DND-41 (cell line): Measurements from ENCODE around the gene FMN1.

Experiments
- ATAC-seq: fragments of 200-7000 bp; cut with Tn5 transposase; 3 replicates; pipeline ENCODE4 v1.9.1; 2021; ENCODE audit warnings: low read depth; ENCODE audit not compliant: insufficient read depth
- DNase-seq: peaks from one replicate; pipeline ENCODE4 v3.0.0-alpha.2; 2020
- H2AFZ ChIP-seq: 2 replicates; pipeline ENCODE4 v1.6.0; 2012; ENCODE audit warnings: low read depth, low read length
- H3K27ac ChIP-seq: 2 replicates; pipeline ENCODE4 v1.5.1; 2012; ENCODE audit warnings: low read length, inconsistent platforms
- H3K27me3 ChIP-seq: fragments of 200-600 bp; sonication (generic); 2 replicates; pipeline ENCODE4 v1.6.0; 2012; ENCODE audit warnings: low read length, mild to moderate bottlenecking, inconsistent platforms; ENCODE audit not compliant: insufficient read depth, poor library complexity
- H3K36me3 ChIP-seq: 2 replicates; pipeline ENCODE4 v1.5.1; 2012; ENCODE audit warnings: low read length, inconsistent platforms; ENCODE audit not compliant: insufficient read depth
- H3K4me1 ChIP-seq: 2 replicates; pipeline ENCODE4 v1.5.1; 2012; ENCODE audit warnings: mild to moderate bottlenecking, low read length; ENCODE audit not compliant: insufficient read depth
- H3K4me2 ChIP-seq: 2 replicates; pipeline ENCODE4 v1.6.0; 2012; ENCODE audit warnings: mild to moderate bottlenecking, moderate library complexity, low read length, inconsistent platforms; ENCODE audit not compliant: insufficient read depth
- H3K4me3 ChIP-seq, 2 experiments: fragments of 200-600 bp in 1 of 2; shearing (Covaris generic) in 1 of 2; 2 replicates each; pipeline ENCODE4 v1.5.1; 2012 to 2016; ENCODE audit warnings: inconsistent platforms in 2 of 2, low read length in 2 of 2, mild to moderate bottlenecking in 2 of 2, low read depth in 1 of 2, moderate library complexity in 1 of 2
- H3K79me2 ChIP-seq: 2 replicates; pipeline ENCODE4 v1.6.0; 2012; ENCODE audit warnings: low read length, inconsistent platforms; ENCODE audit not compliant: insufficient read depth
- H3K9ac ChIP-seq: 2 replicates; pipeline ENCODE4 v1.6.0; 2012; ENCODE audit warnings: low read depth, mild to moderate bottlenecking, inconsistent platforms, low read length, moderate library complexity
- H3K9me3 ChIP-seq: 2 replicates; pipeline ENCODE4 v1.5.1; 2012; ENCODE audit warnings: low read length, moderate library complexity, mild to moderate bottlenecking, inconsistent platforms; ENCODE audit not compliant: insufficient read depth, severe bottlenecking
- H4K20me1 ChIP-seq: 2 replicates; pipeline ENCODE4 v1.6.0; 2012; ENCODE audit warnings: low read length; ENCODE audit not compliant: insufficient read depth
- EZH2 ChIP-seq: IDR thresholded peaks from 3 replicates; pipeline ENCODE4 v1.6.1; 2012; ENCODE audit warnings: borderline replicate concordance, low read depth, mild to moderate bottlenecking, moderate library complexity, low read length, inconsistent platforms; ENCODE audit not compliant: severe bottlenecking
- TF ChIP-seq, protein P1 (sequence below): IDR thresholded peaks from 2 replicates; pipeline ENCODE4 v1.5.1; 2012; ENCODE audit warnings: borderline replicate concordance, low read length, moderate library complexity, mild to moderate bottlenecking; ENCODE audit not compliant: poor library complexity, severe bottlenecking; ENCODE audit errors: extremely low read depth

The FMN1 gene

GRCh38 chr15:33124279-33124678 lies 70.2 kb downstream of the FMN1 start:
- no peak for TF ChIP-seq EZH2
- TF ChIP-seq, protein P1, sequence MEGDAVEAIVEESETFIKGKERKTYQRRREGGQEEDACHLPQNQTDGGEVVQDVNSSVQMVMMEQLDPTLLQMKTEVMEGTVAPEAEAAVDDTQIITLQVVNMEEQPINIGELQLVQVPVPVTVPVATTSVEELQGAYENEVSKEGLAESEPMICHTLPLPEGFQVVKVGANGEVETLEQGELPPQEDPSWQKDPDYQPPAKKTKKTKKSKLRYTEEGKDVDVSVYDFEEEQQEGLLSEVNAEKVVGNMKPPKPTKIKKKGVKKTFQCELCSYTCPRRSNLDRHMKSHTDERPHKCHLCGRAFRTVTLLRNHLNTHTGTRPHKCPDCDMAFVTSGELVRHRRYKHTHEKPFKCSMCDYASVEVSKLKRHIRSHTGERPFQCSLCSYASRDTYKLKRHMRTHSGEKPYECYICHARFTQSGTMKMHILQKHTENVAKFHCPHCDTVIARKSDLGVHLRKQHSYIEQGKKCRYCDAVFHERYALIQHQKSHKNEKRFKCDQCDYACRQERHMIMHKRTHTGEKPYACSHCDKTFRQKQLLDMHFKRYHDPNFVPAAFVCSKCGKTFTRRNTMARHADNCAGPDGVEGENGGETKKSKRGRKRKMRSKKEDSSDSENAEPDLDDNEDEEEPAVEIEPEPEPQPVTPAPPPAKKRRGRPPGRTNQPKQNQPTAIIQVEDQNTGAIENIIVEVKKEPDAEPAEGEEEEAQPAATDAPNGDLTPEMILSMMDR = no peak
- H3K9me3 ChIP-seq = no peaks in the 10 kb centered on the region
- H3K27me3 ChIP-seq = no peaks in the 10 kb centered on the region
- H3K36me3 ChIP-seq = no peaks in the 10 kb centered on the region
- no peak overlapping the region for H3K4me2 ChIP-seq
- H3K9ac ChIP-seq = no peak overlapping the region
- no peak overlapping the region for H3K4me3 ChIP-seq
- no peaks in the 10 kb centered on the region for H3K79me2 ChIP-seq
- no peaks in the 10 kb centered on the region for H4K20me1 ChIP-seq
- H3K4me1 ChIP-seq = peaks cover 29% of the 10 kb centered on the region
- no peak for DNase-seq
- no peak overlapping the region for H2AFZ ChIP-seq
- no peak overlapping the region for H3K27ac ChIP-seq
- no peak for ATAC-seq

DNA sequence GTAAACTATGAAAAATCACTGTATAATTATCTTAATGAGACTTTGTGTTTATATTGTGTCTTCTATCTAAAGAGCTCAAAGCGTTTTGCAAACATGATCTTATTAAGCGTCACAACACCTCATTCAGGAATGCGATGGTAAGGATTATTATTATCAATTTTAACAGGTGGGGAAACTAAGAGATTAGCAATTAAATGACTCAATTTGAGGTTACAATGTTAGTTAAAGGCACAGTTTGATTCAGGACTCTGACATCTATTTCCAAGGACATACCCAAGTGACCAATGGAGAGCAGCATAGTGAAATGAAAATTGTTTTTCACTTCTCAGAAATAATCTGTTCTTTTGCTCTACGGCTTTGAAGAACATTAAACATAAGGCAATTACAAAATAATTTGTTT lies 74.6 kb downstream of the FMN1 start:
- TF ChIP-seq, protein P1 = no peak
- TF ChIP-seq EZH2 = no peak
- no peak overlapping the region for H3K27ac ChIP-seq
- H3K79me2 ChIP-seq = no peaks in the 10 kb centered on the region
- H3K36me3 ChIP-seq = no peaks in the 10 kb centered on the region
- H3K4me1 ChIP-seq = peaks cover 2% of the 10 kb centered on the region
- no peak overlapping the region for H2AFZ ChIP-seq
- H3K9ac ChIP-seq = no peak overlapping the region
- ATAC-seq = no peak
- H4K20me1 ChIP-seq = no peaks in the 10 kb centered on the region
- DNase-seq = no peak
- H3K9me3 ChIP-seq = no peaks in the 10 kb centered on the region
- H3K4me2 ChIP-seq = no peak overlapping the region
- H3K27me3 ChIP-seq = peaks cover 2% of the 10 kb centered on the region
- H3K4me3 ChIP-seq = no peak overlapping the region

- no peak overlapping the region for H3K4me3 ChIP-seq
- DNase-seq = no peak
- no peak overlapping the region for H3K27ac ChIP-seq
- no peak for TF ChIP-seq EZH2
- TF ChIP-seq, protein P1 = no peak
- H3K4me1 ChIP-seq = no peaks in the 10 kb centered on the region
- H4K20me1 ChIP-seq = no peaks in the 10 kb centered on the region
- no peaks in the 10 kb centered on the region for H3K9me3 ChIP-seq
- no peaks in the 10 kb centered on the region for H3K36me3 ChIP-seq
- ATAC-seq = no peak
- H3K79me2 ChIP-seq = no peaks in the 10 kb centered on the region
- H2AFZ ChIP-seq = no peak overlapping the region
- peaks cover 2% of the 10 kb centered on the region for H3K27me3 ChIP-seq
- no peak overlapping the region for H3K9ac ChIP-seq
- no peak overlapping the region for H3K4me2 ChIP-seq
Measured at GRCh38 chr15:33119273-33119672, 75.2 kb downstream of the FMN1 start.

DNA sequence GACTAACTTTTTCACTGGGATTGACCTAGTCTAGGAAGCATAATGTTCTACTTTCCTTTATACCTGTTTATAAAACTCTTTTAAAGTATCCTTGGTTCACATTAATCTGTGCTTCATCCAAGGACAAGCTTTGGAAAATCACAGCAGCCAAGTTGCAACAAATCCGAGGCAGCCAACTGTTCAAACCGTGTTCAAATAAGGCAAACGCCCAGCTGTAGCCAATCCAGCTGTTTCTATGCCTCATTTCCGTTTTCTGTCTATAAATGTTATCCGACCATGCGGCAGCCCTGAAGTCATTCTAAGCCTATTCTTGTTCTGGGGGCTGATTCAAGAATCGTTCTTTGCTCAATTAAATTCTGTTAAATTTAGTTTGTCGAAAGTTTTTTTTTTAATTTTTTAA lies 78.3 kb downstream of the FMN1 start:
- no peaks in the 10 kb centered on the region for H3K79me2 ChIP-seq
- H3K4me1 ChIP-seq = no peaks in the 10 kb centered on the region
- no peak for DNase-seq
- no peak for TF ChIP-seq EZH2
- TF ChIP-seq, protein P1 = no peak
- no peak for ATAC-seq
- H3K27me3 ChIP-seq = peaks cover 2% of the 10 kb centered on the region
- H4K20me1 ChIP-seq = no peaks in the 10 kb centered on the region
- H3K9me3 ChIP-seq = no peaks in the 10 kb centered on the region
- no peak overlapping the region for H3K4me3 ChIP-seq
- no peak overlapping the region for H3K27ac ChIP-seq
- H3K4me2 ChIP-seq = no peak overlapping the region
- H3K9ac ChIP-seq = no peak overlapping the region
- no peak overlapping the region for H2AFZ ChIP-seq
- H3K36me3 ChIP-seq = no peaks in the 10 kb centered on the region
